Activated T-cell treated with anti-CD3 and anti-CD28 coated beads, Interleukin-2, amount 50 U/mL, for 72 hours (primary cell): ENCODE data around the gene CCDC154. TPM values are rescaled to one million over a fixed set of nuclear protein-coding genes. Genes with fewer than 3 reads are reported as not detected.
A peak's percentile ranks its signal among the peaks of the same experiment; 100 is the strongest.

Experiments used
- ATAC-seq, 2 donors: fragments of 150-1000 bp; cut with Tn5 transposase; replicated peaks in 1 of 2; 2 replicates each; pipeline ENCODE4 v1.10.0; 2021; ENCODE audit warnings: moderate library complexity in 2 of 2, mild to moderate bottlenecking in 1 of 2
- DNase-seq, 2 donors: peaks; one replicate each; pipeline ENCODE4 v3.0.0; 2021 to 2022; ENCODE audit warnings: mixed read lengths in 1 of 2
- H3K27ac Mint-ChIP-seq: one replicate; pipeline ENCODE4 v1.8.0; 2022; ENCODE audit warnings: mild to moderate bottlenecking, moderate library complexity, mixed read lengths
- H3K27me3 Mint-ChIP-seq: one replicate; pipeline ENCODE4 v1.8.0; 2022; ENCODE audit warnings: low read depth, mixed read lengths
- H3K36me3 Mint-ChIP-seq, 2 donors: one replicate each; pipeline ENCODE4 v1.8.0; 2022; ENCODE audit warnings: mixed read lengths in 2 of 2, mild to moderate bottlenecking in 1 of 2; ENCODE audit not compliant: insufficient read depth in 2 of 2
- H3K4me1 Mint-ChIP-seq: one replicate; pipeline ENCODE4 v1.8.0; 2022; ENCODE audit warnings: low read depth, mixed read lengths
- H3K4me3 Mint-ChIP-seq, 2 donors: one replicate each; pipeline ENCODE4 v1.8.0; 2022; ENCODE audit warnings: mild to moderate bottlenecking in 2 of 2, mixed read lengths in 2 of 2, moderate library complexity in 2 of 2
- H3K9me3 Mint-ChIP-seq, 2 donors: one replicate each; pipeline ENCODE4 v1.8.0; 2022; ENCODE audit warnings: mixed read lengths in 2 of 2
- total RNA-seq, 2 donors: library from RNA; stranded (reverse); gene quantifications; one replicate each; pipeline ENCODE4 v1.2.3, GENCODE V29; 2022

The CCDC154 gene
- total RNA-seq, 2 donors from 2014 or later: 2.7 to 3.4 TPM

GRCh38 chr16:1403036-1403435, 41.3 kb downstream of the CCDC154 start:
- DNase-seq (no peak), ATAC-seq (no peak)
- Mint-ChIP-seq H3K9me3 (no peaks in the 10 kb centered on the region), H3K4me3 (no peak overlapping the region), H3K27ac (no peak overlapping the region), H3K4me1 (peaks cover 21% of the 10 kb centered on the region), H3K27me3 (no peaks in the 10 kb centered on the region), H3K36me3 (peaks cover 0 to 7% of the 10 kb centered on the region in 2 donors)

GRCh38 chr16:1401758-1402154, 42.6 kb downstream of the CCDC154 start:
- Mint-ChIP-seq H3K4me3 (no peak overlapping the region), H3K27ac (no peak overlapping the region), H3K36me3 (peaks cover 0 to 7% of the 10 kb centered on the region in 2 donors), H3K4me1 (peaks cover 11% of the 10 kb centered on the region), H3K27me3 (no peaks in the 10 kb centered on the region), H3K9me3 (no peaks in the 10 kb centered on the region)
- DNase-seq (no peak), ATAC-seq (no peak)

GRCh38 chr16:1401061-1401757, 43.1 kb downstream of the CCDC154 start:
- Mint-ChIP-seq H3K27ac (no peak overlapping the region), H3K4me3 (no peak overlapping the region), H3K4me1 (peaks cover 9% of the 10 kb centered on the region), H3K9me3 (no peaks in the 10 kb centered on the region), H3K36me3 (peaks cover 0 to 7% of the 10 kb centered on the region in 2 donors), H3K27me3 (no peaks in the 10 kb centered on the region)
- DNase-seq (no peak), ATAC-seq (no peak)

GRCh38 chr16:1398826-1399581, 45.4 kb downstream of the CCDC154 start:
- H3K36me3 Mint-ChIP-seq: peaks cover 0 to 7% of the 10 kb centered on the region in 2 donors
- H3K4me3 Mint-ChIP-seq: no peak overlapping the region
- peaks cover under 1% of the 10 kb centered on the region for H3K4me1 Mint-ChIP-seq
- no peaks in the 10 kb centered on the region for H3K27me3 Mint-ChIP-seq
- H3K9me3 Mint-ChIP-seq: no peaks in the 10 kb centered on the region
- no peak for ATAC-seq
- DNase-seq: no peak
- H3K27ac Mint-ChIP-seq: no peak overlapping the region

DNA sequence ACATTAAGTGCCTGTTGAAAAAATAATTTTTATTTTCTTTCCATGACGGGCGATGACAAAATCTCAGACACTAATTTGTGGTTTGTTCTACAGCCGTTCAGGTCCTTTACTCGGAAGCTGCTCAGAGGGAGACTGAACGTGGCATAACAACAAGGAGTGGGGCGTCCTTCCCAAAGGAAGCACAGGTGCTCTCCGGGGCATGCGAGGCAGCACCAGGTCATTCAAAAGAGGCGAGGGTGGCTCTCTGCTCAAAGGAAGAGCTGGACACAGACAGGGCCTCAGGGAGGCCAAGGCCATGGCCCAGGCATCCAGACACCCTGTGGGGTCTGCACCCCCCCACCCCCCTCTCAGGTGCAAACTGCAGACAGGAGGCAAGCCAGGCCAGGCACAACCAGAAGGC, 46.0 kb downstream of the CCDC154 start:
- Mint-ChIP-seq H3K4me3 (no peak overlapping the region), H3K27me3 (no peaks in the 10 kb centered on the region), H3K4me1 (no peaks in the 10 kb centered on the region), H3K27ac (peak overlapping the region; percentile 31), H3K36me3 (peaks cover 0 to 7% of the 10 kb centered on the region in 2 donors), H3K9me3 (no peaks in the 10 kb centered on the region)
- DNase-seq: no peak
- no peak for ATAC-seq

GRCh38 chr16:1397779-1398178, 46.6 kb downstream of the CCDC154 start:
- Mint-ChIP-seq H3K4me3 (no peak overlapping the region), H3K9me3 (no peaks in the 10 kb centered on the region), H3K36me3 (peaks cover 0 to 7% of the 10 kb centered on the region in 2 donors), H3K27ac (no peak overlapping the region), H3K4me1 (no peaks in the 10 kb centered on the region), H3K27me3 (no peaks in the 10 kb centered on the region)
- no peak for DNase-seq
- no peak for ATAC-seq

- Mint-ChIP-seq H3K36me3 (peaks cover 0 to 2% of the 10 kb centered on the region in 2 donors), H3K27ac (no peak overlapping the region), H3K9me3 (no peaks in the 10 kb centered on the region), H3K4me3 (no peak overlapping the region), H3K27me3 (no peaks in the 10 kb centered on the region), H3K4me1 (no peaks in the 10 kb centered on the region)
- DNase-seq: no peak
- ATAC-seq: no peak
These were observed 48.8 kb downstream of the CCDC154 start for GRCh38 chr16:1395444-1396031.

GRCh38 chr16:1394367-1394951, 49.9 kb downstream of the CCDC154 start:
- no peaks in the 10 kb centered on the region for H3K4me1 Mint-ChIP-seq
- no peaks in the 10 kb centered on the region for H3K27me3 Mint-ChIP-seq
- no peak overlapping the region for H3K27ac Mint-ChIP-seq
- H3K36me3 Mint-ChIP-seq: peaks cover 2 to 9% of the 10 kb centered on the region in 2 donors
- no peak for DNase-seq
- H3K9me3 Mint-ChIP-seq: no peaks in the 10 kb centered on the region
- no peak for ATAC-seq
- no peak overlapping the region for H3K4me3 Mint-ChIP-seq

GRCh38 chr16:1393613-1394176, 50.7 kb downstream of the CCDC154 start:
- Mint-ChIP-seq H3K4me3 (no peak overlapping the region), H3K36me3 (peaks cover 2 to 9% of the 10 kb centered on the region in 2 donors), H3K9me3 (no peaks in the 10 kb centered on the region), H3K27ac (no peak overlapping the region), H3K27me3 (no peaks in the 10 kb centered on the region), H3K4me1 (no peaks in the 10 kb centered on the region)
- DNase-seq (no peak), ATAC-seq (no peak)

DNA sequence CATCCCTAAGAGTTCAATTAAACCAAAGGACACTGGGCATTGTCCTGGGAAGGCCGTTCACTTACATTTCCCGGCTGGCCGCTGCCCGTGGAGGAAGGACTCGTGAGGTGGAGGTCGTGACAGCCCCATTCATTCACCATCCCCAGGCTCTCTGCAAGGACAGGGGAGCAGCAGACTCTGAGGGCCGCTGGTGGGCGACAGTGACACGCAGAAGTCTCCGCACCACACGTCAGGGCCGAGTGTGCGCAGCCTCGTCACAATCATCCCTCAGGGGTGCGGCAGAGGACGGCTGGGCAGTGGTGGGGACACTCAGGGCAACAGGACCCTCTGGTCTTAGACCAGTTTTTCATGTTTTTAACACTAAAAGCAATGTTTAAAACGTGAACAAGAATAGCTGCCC, 51.5 kb downstream of the CCDC154 start:
- H3K27ac Mint-ChIP-seq: no peak overlapping the region
- H3K27me3 Mint-ChIP-seq: no peaks in the 10 kb centered on the region
- H3K4me3 Mint-ChIP-seq: no peak overlapping the region
- H3K9me3 Mint-ChIP-seq: no peaks in the 10 kb centered on the region
- no peak for DNase-seq
- H3K36me3 Mint-ChIP-seq: peaks cover 2 to 8% of the 10 kb centered on the region in 2 donors
- H3K4me1 Mint-ChIP-seq: no peaks in the 10 kb centered on the region
- ATAC-seq: no peak

GRCh38 chr16:1390239-1390779, 54.0 kb downstream of the CCDC154 start:
- DNase-seq (no peak), ATAC-seq (no peak)
- H3K4me1 Mint-ChIP-seq: no peaks in the 10 kb centered on the region
- no peak overlapping the region for H3K27ac Mint-ChIP-seq
- H3K27me3 Mint-ChIP-seq: no peaks in the 10 kb centered on the region
- no peak overlapping the region for H3K4me3 Mint-ChIP-seq
- no peaks in the 10 kb centered on the region for H3K9me3 Mint-ChIP-seq
- H3K36me3 Mint-ChIP-seq: peaks cover 2 to 8% of the 10 kb centered on the region in 2 donors

DNA sequence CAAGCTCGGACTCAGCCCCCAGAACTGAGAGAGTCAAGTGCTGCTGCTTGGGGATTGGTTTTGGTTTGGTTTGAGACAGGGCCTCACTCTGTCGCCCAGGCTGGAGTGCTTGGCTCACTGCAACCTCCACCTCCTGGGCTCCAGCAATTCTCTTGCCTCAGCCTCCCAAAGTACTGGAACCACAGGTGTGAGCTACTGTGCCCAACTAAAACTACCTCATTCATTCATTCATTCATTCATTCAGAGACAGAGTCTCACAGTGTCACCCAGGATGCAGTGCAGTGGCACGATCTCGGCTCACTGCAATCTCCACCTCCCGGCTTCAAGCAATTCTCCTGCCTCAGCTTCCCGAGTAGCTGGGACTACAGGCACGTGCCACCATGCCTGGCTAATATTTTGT, 54.6 kb downstream of the CCDC154 start:
- no peaks in the 10 kb centered on the region for H3K27me3 Mint-ChIP-seq
- H3K27ac Mint-ChIP-seq: no peak overlapping the region
- peaks cover 4 to 8% of the 10 kb centered on the region in 2 donors for H3K36me3 Mint-ChIP-seq
- no peaks in the 10 kb centered on the region for H3K9me3 Mint-ChIP-seq
- H3K4me3 Mint-ChIP-seq: no peak overlapping the region
- ATAC-seq: no peak
- H3K4me1 Mint-ChIP-seq: no peaks in the 10 kb centered on the region
- no peak for DNase-seq

- DNase-seq (no peak), ATAC-seq (no peak)
- H3K27ac Mint-ChIP-seq: no peak overlapping the region
- H3K9me3 Mint-ChIP-seq: no peaks in the 10 kb centered on the region
- H3K4me1 Mint-ChIP-seq: no peaks in the 10 kb centered on the region
- no peak overlapping the region for H3K4me3 Mint-ChIP-seq
- H3K36me3 Mint-ChIP-seq: peaks cover 4 to 8% of the 10 kb centered on the region in 2 donors
- H3K27me3 Mint-ChIP-seq: no peaks in the 10 kb centered on the region
These were observed 57.0 kb downstream of the CCDC154 start for GRCh38 chr16:1387331-1387730.
